ENCODE measurements around the gene NKX2-3.
A peak's percentile ranks its signal among the peaks of the same experiment; 100 is the strongest.

NKX2-3 gene

DNA sequence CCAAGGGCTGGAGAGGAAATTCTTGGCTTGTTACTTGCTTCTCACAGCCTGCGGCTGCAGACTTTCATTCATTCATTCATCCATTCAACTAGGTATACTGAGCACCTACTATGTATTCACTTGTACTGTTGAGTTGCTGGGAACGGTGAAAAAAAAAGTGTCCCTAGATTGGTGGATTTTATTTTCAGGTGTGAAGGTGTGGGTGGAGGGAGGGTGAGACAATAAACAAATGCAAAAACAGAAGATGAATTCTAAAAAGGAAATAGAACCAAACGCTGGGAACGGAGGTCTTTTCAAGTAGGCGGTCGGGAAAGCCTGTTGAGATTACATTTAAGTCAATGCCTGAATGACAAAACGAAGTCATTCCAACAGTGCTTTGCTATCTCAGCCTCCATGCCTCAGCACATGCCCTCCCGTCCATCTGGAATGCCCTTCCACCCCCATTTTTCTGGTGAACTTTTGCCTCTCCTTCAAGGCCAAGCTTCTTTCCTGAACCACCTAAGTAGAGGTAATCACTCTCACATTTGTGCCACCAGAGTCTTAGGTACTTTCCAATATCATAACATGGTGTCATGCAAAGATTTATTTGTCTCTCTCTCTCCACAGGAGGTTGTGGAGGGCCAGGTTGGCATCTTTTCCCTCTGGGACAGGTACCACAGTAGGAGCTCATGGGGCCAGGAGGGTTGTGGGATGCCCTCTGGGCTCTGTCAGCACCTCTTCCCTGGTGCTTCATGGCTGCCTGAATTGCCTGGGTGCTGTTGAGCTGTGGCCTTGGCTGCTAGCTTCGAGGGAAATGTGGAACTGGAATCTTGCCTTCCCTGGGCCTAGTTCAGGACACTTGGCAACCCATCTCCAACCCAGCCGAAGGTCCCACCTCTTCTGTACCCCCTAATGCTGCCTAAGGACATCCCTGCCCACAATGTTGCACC lies 5.5 kb downstream of the NKX2-3 start:
- DNase-seq (ENCODE audit: low read depth in 3 of 3) = no peak

DNA sequence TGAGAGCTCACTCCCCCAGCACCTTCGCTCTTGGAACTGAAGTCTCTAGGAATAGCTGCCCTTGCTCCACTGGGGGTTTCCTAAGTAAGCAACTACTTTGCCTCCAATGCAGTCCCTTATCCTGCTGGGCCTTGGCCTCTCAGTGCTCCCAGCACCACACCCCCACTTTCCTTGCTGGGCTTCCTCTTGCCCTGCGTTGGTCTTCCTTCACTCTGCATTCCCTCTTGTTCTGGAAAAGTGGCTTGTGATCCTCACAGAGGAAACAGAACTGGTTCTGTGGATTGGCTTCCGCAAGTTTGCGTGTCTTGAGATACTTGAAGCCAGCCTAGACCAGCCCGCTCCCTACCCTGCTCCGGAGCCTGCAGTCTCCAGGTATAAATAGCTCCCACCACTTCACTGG lies 6.4 kb downstream of the NKX2-3 start:
- no peak for DNase-seq (ENCODE audit: low read depth in 3 of 3)

DNA sequence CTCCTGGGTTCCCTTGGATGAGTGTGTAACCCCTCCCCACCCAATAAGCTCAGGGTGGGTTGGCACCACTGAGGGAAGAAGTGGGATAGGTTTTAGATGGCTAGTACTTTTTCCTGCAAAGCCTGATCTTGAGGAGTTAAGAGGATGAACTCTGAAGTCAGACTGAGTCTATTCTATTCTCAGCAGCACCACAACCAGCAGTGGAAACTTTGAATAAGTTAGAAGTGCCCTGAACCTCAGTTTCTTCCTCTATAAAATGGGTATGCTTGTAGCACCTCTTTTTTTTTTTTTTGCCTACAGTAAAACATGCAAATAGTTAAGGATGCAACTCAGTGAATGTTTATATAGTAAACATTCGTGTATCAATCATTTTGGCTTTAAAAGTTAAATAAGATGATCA lies 7.1 kb downstream of the NKX2-3 start:
- no peak for DNase-seq (ENCODE audit: low read depth in 3 of 3)

DNA sequence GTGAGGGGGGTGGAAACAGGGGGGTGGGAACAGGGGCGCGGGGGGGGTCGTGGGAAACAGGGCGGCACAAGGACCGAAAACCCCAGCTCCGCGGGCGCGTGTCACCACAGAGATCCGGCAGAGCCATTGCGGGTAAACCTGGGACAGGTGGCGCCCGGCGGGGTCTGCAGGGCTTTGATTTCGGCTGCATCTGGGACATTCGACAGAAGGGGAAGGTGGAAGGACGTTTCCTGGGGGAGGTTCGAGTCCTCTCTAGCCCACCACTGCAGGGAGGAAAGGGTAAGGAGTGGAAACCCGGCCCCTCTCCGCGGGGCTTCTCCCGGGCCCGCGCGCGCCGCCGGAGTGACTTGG lies 7.5 kb downstream of the NKX2-3 start:
- DNase-seq (ENCODE audit: low read depth in 3 of 3) = no peak

DNA sequence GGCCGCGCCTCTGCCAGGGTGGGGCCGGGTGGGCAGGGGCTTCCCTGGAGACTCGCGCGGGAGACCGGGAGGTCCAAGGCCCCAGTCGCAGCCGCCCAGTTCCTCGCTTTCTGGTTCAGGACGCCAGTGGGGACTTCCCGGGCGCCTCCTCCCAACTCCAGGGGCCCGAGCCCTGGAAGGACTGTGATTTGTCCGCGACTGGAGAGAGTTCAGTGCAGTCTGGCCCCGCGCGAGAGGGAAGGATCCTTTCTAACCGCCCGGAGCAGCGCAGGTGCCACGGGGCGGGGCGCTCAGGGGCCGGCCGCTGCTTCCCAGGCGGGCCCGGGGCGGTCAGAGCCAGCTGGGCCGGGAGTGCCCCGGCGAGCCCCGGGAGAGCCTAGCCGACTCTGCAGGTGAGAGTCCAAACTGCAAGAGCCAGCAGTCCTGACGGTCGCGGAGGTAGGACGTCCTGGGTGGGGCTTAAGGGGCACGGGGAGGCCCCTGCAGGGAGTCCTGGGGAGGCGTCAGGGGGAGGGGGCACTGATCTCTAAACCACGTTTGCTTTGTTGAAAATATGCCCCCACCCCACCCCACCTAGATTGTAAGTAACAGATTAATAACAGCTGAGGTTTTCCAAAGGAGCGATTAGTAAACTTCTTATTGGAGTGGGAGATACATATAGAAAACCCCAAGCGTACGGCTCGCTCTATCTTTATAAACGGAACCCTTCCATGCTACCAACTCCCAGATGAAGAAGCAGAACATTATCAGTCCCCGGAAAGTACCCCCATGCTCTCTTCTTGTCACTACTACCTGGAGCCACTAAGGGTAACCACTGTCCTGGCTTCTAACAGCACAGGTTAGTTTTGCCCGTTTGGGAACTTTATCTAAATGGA lies 8.2 kb downstream of the NKX2-3 start:
- no peak for DNase-seq (ENCODE audit: low read depth in 3 of 3)

DNA sequence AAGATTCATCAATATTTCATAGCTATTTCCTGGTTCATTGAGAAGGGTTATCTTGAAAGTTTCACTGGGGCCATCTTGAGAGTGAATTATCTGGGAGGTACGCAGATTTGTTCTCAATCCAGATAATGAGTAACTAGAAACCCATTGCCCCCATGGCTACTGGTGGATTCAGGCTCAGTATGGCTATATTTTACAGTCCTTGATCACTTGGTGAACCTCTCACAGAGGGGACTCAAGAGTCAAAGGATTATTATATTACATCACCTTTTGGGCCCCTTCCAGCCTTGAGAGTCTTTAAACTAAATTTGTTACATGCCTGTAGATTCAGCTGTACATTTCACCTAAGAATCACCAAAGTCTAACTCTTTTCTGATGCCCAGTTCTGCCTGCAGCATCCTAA lies 11.6 kb downstream of the NKX2-3 start:
- DNase-seq (ENCODE audit: low read depth in 3 of 3) = no peak

DNA sequence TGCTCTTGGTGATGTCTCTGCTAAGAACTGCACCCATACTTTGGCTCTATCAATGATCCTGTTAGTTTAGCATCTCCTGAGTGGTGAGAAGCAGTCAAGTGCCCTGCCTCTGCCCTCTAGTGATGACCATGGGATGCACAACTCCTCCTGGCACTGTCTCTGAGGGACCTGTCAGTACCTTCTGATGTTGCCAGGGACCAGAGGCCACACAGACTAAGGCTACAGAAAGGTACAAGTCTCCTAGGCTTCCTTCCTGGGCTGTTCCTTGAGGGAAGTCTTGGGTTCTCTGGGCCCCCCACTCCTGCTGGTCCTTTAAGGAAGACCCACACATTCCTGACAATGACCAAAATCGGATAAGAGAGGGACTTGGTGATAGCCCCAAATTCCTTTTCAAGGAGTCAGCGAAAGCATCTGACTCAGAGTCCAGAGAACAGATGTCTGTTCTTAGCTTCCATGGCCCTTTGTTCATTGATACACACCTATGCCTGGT lies 15.3 kb downstream of the NKX2-3 start:
- no peak for DNase-seq (ENCODE audit: low read depth in 3 of 3)

DNA sequence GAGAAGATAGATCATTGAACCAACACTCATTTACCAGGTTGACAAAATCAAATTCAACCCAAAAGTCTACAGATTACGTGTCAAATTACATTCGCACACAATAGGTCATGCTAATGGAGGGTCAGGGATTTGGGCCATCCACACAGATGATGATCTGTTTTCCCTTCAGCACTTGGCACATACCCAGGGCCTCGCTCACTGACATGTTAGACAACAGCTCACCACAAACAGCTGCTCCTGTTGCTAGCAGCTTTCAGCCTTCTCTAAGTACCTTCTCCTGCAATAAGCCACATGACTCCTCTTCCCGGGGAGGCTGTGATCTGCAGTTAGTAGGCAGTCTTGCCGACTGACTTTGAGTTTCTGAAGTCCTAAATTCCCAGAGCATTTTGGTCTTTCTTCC lies 18.4 kb downstream of the NKX2-3 start:
- no peak for DNase-seq (ENCODE audit: low read depth in 3 of 3)

DNA sequence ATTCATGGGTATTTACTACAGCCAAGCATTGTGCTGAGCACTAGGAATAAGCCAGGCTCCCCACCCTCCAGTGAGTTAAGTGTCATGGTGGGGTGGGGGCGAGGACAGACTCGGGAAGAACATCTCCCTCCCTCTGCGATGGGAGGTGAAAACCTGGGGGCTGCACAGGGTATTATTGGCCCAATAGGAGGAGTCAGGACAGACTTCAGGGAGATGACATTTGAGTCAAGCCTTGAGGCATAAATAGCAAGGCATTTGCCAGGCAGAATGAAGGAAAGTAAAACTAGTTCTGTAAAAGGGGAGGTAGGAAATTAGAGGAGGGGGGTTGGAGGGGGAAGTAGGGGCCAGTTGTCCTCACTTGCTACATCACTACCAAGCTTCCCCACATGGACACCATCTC lies 18.9 kb downstream of the NKX2-3 start:
- no peak for DNase-seq (ENCODE audit: low read depth in 3 of 3)

DNA sequence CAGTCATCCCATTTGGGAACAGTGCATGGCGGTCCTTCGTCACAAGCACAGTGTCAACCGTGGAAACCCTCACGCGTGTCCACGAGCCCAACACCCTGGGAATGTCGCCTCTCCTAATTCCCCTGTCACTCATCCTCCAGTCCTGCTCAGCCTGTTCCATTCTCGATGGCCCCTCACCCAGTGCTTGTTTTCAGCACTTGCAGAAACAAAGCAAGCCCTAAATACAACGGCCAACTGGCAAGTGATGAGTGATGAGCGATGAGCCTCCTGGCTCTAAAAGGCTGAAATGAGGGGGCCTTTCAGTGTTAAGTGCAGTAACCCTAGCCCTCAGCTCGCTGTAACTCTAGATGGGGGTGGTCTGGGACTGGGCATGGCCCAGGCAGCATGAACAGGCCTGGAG lies 22.6 kb downstream of the NKX2-3 start:
- no peak for DNase-seq (ENCODE audit: low read depth in 3 of 3)

DNA sequence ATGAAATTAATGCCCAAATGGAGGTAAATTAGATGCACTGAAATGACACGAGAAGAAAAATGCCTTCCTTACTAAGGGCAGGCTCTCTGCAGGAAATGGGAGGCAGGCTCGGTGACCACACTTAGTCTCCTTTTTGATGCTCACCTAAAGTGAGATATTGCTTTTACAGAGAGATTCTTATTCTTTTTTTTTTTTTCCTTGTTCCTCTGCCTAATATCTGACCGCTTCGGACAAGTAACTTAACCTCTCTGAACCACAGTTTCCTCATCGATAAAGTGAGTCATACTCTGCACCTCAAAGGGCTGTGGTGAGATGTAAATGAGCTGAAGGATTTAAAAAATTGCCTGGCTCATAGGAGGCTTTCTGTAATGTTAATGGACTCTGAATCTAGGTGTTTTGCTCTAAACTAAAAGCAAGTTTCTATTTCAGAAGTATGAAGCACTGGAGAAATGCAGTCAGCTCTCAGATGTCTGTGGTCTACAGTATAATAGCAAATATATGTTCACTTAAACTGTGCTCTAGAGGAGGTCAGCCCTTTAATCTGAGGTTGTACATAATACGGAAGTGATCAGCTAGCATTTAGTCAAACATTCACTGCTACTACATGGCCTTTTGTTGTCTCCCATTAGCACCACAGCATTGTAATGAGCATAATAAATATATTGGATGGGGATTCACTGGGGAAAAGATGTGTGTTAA lies 23.2 kb downstream of the NKX2-3 start:
- no peak for DNase-seq (ENCODE audit: low read depth in 3 of 3)

DNA sequence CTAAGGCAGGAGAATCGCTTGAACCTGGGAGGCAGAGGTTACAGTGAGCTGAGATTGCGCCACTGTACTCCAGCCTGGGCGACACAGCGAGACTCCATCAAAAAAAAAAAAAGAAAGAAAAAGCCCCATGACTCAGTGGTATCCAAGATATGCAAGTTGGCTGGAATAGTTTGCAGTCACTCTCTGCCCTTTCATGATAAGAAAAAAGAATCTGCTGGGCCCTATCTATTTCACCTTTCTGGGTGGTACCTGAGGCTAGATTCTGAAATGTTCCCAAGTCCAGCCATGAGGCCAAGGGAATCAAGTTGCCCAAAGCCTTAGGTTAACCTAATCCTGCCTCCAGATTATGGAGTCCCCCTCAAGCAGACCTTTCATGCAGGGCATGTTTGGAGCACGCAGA lies 24.3 kb downstream of the NKX2-3 start:
- no peak for DNase-seq (ENCODE audit: low read depth in 3 of 3)

DNA sequence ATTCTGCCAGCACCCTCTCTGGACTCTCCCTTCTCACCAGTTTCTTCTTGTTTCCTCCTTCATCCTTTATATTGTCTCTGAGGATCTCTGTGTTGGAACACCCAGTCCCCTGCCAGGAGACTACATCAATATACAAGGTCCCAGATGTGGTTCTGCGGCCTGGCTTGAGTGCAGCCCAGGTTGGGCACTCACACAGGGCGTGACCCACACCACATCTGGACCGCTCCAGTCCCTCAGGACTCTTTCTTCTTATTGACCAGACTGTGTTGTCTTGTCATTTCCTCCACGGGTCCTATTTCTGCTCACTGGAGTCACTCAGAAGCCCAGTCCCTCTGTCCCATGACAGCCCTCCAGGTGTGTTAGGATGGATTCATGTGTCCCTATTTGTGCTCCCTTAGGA lies 26.0 kb downstream of the NKX2-3 start:
- no peak for DNase-seq (ENCODE audit: low read depth in 3 of 3)

DNA sequence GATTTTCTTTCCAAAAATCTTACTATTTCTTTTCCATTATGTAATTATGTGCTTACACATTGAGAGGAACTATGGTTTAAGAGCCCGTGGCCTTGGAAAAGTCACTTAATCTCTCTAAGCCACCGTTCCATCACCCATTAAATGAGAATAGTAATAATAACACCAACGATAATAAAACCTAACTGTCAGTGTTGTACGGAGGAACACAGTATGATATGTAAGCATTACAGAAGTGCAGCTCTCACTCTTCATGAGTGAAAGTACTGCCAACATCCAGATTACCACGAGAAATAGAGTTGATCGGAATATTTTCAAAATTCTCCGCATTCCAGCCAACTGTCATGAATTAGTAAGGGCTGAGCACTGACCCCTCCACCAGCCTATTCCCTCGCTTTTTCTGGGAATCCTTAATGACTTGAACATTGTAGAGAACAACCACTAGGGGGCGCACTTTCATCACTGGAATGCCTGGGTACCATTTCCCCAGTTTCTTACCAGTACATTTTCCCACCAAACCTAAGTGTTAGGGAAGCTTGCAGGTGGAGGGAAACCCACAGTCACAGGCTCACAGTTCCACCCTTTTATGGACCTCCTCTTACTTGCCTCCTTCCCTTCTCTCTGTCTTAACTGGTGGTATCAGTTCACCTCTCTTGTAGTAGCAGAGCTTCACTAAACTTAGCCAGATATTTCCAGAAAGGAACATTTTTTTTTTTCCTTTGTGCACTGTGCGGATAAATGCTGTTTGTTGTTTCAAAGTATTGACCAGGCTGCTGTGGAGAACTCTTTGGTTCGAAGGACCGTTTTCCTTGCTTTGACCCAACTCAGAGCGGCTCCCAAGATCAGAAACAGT lies 27.8 kb downstream of the NKX2-3 start:
- peak in 2 of 3 experiments; percentile 4 to 21 for DNase-seq (ENCODE audit: low read depth in 3 of 3)

DNA sequence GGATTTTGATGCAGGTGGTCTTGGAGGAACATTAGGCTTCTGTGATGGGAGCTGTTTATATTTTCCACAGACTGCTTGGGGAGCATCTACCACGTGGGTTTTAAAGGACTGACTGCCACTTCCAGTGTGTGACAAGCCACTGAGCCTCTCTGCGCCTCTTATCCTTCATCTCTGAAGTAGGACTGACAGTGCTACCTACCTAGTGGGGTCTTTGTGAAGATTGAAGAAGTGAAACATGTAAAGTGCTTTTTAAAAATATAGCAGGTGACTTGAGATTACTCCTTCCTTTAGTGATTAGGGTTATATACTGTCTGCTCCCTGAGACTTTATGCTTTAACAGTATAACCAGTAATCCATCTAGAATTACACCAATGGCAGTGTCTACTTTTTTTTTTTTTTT lies 29.9 kb downstream of the NKX2-3 start:
- no peak for DNase-seq (ENCODE audit: low read depth in 3 of 3)

DNA sequence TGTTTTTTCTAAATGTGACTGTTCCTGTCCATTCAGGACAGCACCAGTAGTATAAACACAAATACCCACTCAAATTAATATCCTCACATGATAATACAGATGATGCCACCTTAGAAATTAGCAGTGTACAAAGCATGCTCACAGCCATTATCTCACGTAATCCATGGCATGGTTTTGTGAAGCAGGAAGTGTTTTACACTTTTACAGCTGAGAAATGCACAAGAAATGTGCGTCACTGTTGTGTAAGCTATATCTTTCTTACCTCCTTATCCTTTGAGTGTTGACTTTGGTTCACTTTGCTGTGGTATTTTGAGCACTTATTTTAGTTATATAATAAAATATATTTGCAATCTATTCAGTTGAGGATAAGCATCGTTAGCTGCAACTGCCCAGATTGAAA lies 31.6 kb downstream of the NKX2-3 start:
- no peak for DNase-seq (ENCODE audit: low read depth in 3 of 3)

DNA sequence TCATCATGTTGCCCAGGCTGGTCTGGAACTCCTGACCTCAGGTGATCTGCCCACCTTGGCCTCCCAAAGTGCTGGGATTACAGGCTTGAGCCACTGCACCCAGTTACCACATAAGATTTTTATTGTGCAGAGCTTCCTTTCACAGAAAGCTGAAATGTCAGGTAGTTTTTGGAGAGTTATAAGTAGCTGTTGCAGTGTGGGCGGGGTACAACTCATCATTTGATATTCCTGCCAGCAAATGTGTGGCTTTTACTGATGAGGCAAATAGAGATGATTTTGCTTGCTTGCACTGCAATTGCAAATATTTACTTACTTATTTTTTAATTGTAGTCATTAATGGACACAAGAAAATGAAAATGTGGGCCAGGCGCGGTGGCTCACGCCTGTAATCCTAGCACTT lies 32.4 kb downstream of the NKX2-3 start:
- no peak for DNase-seq (ENCODE audit: low read depth in 3 of 3)

DNA sequence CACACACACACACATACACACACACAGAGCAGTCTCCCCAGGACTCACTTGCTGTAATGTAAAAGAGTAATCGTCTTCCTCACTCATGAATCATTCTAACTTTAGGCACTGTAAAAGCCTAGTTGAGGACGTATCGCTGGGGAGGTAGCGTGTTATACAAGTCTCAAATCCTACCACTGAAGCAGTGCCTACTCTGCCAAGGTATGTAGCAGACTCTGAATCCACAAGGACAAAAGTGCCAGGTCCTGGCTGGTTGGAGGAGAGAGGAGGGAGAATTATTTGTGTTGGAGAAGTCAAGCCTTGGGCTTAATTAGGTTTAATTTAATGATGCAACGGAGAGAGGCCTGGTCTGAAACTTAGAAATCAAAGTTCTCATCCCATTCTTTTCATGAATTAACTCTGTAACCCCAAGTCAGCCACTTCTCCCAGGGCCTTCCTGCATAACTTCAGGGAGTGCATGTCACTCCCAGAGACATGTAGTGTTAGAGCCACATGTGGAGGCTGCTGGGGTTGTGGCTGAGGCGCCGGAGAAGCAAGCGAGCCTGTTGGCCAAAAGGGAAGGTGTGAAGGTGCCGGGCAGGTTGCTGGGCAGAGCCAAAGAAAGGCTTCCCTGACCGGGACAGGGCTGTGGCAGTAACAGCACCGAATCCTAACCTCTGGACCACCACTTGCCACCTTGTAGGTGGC lies 36.7 kb downstream of the NKX2-3 start:
- no peak for DNase-seq (ENCODE audit: low read depth in 3 of 3)

DNA sequence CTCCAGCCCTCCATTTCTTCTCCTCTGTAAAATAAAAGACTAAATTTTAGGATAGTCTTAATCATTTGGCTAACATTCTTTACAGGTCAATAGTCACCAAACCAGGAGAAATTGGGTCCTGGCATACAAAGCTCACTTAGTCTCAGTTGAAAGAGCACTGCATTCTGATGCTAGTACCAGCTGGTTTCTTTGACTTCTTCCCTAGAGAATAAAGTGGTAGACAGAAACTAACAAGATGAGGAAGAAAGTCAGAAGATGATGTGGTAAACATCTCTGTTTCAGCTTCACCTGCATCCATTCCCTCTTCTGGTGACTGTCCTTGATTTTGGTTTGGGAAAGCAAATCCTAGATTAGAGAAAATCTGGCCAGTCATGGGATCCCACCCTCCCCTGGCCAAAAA lies 37.2 kb downstream of the NKX2-3 start:
- no peak for DNase-seq (ENCODE audit: low read depth in 3 of 3)

DNA sequence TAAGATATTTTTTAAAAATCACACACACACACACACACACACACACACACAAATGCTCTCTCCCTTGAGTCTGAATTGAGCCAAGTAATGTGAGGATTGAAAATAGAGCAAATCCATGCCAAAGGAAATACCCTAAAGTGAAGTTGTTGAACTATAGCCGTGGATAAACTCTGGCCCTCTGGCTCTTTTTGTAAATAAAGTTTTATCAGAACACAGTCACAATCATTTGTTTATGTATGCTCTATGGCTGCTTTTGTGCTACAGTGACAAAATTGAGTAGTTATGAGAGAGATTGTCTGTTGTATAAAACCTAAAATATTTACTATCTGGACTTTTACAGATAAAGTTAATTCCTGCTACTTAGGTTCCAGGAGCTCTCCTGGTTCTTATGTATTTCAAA lies 39.1 kb downstream of the NKX2-3 start:
- DNase-seq (ENCODE audit: low read depth in 3 of 3) = no peak

DNA sequence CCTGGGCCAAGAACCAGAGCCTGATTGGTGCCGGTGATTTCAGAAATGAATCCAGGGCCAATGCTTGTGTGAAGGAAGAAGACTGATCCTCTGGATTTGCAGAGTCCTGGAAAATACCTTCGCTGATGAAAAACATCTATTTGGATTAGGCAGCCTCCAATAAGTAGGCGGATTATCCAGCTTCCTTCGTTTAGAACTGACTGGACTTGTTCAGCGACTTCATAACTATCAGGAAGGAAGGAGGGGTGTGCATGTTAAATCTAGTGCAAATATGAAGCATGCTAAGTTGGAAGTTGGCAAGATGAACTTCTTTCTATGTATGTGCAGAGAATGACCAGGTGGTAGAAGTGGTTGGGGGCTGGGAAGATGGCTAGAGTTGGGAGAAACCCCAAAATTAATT lies 41.0 kb downstream of the NKX2-3 start:
- DNase-seq (ENCODE audit: low read depth in 3 of 3) = no peak
